Peyer's patch (tissue), 4 donors: ENCODE measurements around the gene MYD88.

ENCODE experiments used
- CTCF ChIP-seq, 6 experiments: fragments of 450-650 bp in 4 of 6; fragments of 200-600 bp in 2 of 6; sonication (generic) in 1 of 6; IDR thresholded peaks; one replicate each; pipeline ENCODE4 v1.5.1; 2017 to 2019; ENCODE audit warnings: antibody characterized with exemption in 6 of 6, mild to moderate bottlenecking in 3 of 6, moderate library complexity in 1 of 6
- POLR2A ChIP-seq, 2 donors: fragments of 450-650 bp; IDR thresholded peaks; one replicate each; pipeline ENCODE4 v1.5.1; 2017; ENCODE audit warnings: antibody characterized with exemption in 2 of 2, mild to moderate bottlenecking in 2 of 2, moderate library complexity in 2 of 2

- peak; percentile 49 to 94 (median 82) for TF ChIP-seq CTCF (IDR thresholded peaks at IDR 0.05)
- no peak for TF ChIP-seq POLR2A (IDR thresholded peaks at IDR 0.05)
Measured at GRCh38 chr3:38117748-38118420, 20.6 kb upstream of the MYD88 start.
